ENCODE data around the gene ZCCHC7.

DNA sequence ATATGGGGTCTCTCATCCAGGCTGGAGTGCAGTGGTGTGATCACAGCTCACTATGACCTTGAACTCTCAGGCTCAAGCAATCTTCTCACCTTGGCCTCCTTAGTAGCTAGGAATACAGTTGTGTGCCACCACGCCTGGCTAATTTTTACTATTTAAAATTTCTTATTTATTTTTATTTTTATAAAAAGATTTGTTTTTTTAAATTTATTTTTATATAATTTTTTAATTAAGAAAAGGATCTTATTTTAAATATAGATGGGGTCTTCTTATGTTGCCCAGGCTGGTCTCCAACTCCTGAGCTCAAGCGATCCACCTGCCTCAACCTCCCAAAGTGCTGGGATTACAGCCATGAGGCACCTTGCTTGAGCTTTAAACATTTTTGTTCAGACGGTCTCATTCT lies 2.4 kb upstream of the ZCCHC7 start:
- TF ChIP-seq EZH2 (IDR thresholded peaks at IDR 0.05; ENCODE audit: borderline replicate concordance, low read depth, low read length, severe bottlenecking), result no peak
- TF ChIP-seq, protein P1, sequence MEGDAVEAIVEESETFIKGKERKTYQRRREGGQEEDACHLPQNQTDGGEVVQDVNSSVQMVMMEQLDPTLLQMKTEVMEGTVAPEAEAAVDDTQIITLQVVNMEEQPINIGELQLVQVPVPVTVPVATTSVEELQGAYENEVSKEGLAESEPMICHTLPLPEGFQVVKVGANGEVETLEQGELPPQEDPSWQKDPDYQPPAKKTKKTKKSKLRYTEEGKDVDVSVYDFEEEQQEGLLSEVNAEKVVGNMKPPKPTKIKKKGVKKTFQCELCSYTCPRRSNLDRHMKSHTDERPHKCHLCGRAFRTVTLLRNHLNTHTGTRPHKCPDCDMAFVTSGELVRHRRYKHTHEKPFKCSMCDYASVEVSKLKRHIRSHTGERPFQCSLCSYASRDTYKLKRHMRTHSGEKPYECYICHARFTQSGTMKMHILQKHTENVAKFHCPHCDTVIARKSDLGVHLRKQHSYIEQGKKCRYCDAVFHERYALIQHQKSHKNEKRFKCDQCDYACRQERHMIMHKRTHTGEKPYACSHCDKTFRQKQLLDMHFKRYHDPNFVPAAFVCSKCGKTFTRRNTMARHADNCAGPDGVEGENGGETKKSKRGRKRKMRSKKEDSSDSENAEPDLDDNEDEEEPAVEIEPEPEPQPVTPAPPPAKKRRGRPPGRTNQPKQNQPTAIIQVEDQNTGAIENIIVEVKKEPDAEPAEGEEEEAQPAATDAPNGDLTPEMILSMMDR (IDR thresholded peaks at IDR 0.05; ENCODE audit: borderline replicate concordance, extremely low read depth, low read length, poor library complexity, severe bottlenecking), result no peak

Data from DND-41 (cell line).